Left ventricle myocardium inferior (tissue), 1 donor: ENCODE data around the gene RBM19. TPM values are rescaled to one million over a fixed set of nuclear protein-coding genes. Genes with fewer than 3 reads are reported as not detected.

Experiments
- DNase-seq: peaks from one replicate; pipeline ENCODE4 v3.0.0-alpha.2; 2020
- H3K27ac ChIP-seq: fragments of 200-600 bp; replicated peaks from 2 replicates; pipeline ENCODE4 v1.8.0; 2021
- H3K27me3 ChIP-seq: fragments of 200-600 bp; 2 replicates; pipeline ENCODE4 v1.8.0; 2021; ENCODE audit warnings: low read depth
- H3K36me3 ChIP-seq: fragments of 200-600 bp; 2 replicates; pipeline ENCODE4 v1.8.0; 2021
- H3K4me1 ChIP-seq: fragments of 200-600 bp; 2 replicates; pipeline ENCODE4 v1.8.0; 2021
- H3K4me3 ChIP-seq: fragments of 200-600 bp; 2 replicates; pipeline ENCODE4 v1.8.0; 2021; ENCODE audit warnings: mild to moderate bottlenecking, moderate library complexity
- H3K9me3 ChIP-seq: fragments of 200-600 bp; replicated peaks from 2 replicates; pipeline ENCODE4 v1.8.0; 2021
- intact Hi-C: fragments of 100-400 bp; cut with micrococcal nuclease; formaldehyde crosslinking; loops from one replicate; pipeline ENCODE4 v1.11.0; 2022
- total RNA-seq: library from RNA; stranded (reverse); fragmentation: NEBNext Ultra II Directional; extraction: Animal tissue kit (Norgen Biotek cat#: 25700); gene quantifications from one replicate; pipeline ENCODE4 v1.2.1, GENCODE V29; 2021
- TF ChIP-seq, protein P1 (sequence below): fragments of 200-600 bp; IDR thresholded peaks from 2 replicates; pipeline ENCODE4 v1.8.0; 2021; ENCODE audit warnings: antibody characterized with exemption, mild to moderate bottlenecking, borderline replicate concordance
- donor health status: DM: no; HTN: yes; CAD: no; lungs with severe emphysema.

RBM19 gene
- total RNA-seq, 1 donor from 2014 or later = 18.9 TPM

DNA sequence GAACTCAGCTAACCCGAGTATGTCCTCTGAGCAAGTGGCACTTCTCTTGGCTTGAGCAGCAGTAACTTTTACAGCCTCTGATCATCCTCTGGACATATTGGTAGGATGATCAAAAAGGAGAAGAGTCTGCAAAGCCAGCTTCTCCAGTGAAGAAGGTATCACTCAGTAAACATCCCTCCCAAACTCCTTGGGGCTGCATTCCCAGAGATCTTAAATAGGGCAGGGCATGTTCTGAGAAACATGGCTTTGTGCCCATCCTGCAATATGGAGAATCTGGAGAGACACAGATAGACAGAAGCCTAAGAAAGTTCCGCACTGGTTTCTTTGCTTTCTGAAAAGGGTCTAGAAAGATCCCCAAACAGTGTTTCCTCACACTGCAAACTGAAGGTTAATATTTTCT lies 65.4 kb downstream of the RBM19 start:
- Histone ChIP-seq H3K36me3 (peaks cover 18% of the 10 kb centered on the region), H3K9me3 (no peaks in the 10 kb centered on the region), H3K4me1 (peaks cover 12% of the 10 kb centered on the region), H3K4me3 (no peak overlapping the region), H3K27me3 (no peaks in the 10 kb centered on the region), H3K27ac (no peak overlapping the region)
- no peak for DNase-seq
- intact Hi-C loops = no loop called here
- TF ChIP-seq, protein P1, sequence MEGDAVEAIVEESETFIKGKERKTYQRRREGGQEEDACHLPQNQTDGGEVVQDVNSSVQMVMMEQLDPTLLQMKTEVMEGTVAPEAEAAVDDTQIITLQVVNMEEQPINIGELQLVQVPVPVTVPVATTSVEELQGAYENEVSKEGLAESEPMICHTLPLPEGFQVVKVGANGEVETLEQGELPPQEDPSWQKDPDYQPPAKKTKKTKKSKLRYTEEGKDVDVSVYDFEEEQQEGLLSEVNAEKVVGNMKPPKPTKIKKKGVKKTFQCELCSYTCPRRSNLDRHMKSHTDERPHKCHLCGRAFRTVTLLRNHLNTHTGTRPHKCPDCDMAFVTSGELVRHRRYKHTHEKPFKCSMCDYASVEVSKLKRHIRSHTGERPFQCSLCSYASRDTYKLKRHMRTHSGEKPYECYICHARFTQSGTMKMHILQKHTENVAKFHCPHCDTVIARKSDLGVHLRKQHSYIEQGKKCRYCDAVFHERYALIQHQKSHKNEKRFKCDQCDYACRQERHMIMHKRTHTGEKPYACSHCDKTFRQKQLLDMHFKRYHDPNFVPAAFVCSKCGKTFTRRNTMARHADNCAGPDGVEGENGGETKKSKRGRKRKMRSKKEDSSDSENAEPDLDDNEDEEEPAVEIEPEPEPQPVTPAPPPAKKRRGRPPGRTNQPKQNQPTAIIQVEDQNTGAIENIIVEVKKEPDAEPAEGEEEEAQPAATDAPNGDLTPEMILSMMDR = no peak

DNA sequence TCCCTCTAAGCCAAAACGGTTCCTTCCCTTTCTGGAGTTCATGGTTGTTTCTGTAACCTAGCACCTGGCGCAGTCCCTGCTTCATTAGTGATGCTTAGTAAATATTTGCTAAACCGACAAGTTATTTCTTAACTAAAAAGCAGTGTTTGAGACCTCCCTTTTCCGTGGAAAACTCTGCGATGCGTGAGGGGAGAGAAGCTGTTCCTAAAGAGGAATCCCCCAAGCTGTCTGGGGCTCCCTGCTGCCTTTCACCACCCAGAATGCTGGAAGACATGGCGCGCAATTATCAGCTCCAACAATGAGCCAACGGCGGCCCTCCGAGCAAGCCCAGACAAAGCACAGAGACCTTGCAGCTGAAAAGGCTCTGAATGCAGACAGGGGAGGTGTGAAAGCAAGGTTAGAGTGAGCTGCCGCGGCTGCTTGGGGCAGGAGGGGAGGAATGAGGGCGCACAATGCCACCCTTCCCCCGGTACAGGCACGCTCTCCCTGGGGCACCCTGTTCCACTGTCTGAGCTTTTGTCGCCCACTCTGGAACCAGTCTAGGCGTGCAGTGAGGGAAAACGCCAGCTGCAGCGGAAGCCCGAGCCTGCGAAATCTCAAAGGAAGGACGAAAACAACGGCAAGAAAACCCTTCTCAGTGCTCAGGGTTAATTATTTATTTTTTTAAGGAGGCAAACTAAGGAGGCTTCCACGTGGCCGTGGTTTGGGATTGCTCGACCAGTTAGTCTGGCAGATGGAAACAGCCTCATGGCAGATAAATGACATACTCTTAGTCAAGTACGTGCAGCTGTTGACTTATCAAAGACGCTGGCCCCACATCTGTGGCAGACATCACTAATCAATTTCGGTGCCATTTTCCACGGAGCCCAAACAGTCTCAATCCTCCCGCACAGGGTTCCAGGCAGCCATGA lies 66.3 kb downstream of the RBM19 start:
- peaks cover 14% of the 10 kb centered on the region for H3K4me1 ChIP-seq
- no peaks in the 10 kb centered on the region for H3K9me3 ChIP-seq
- H3K36me3 ChIP-seq = peaks cover 14% of the 10 kb centered on the region
- H3K27me3 ChIP-seq = no peaks in the 10 kb centered on the region
- TF ChIP-seq, protein P1 = no peak
- DNase-seq = no peak
- intact Hi-C loops = no loop called here
- H3K27ac ChIP-seq = no peak overlapping the region
- no peak overlapping the region for H3K4me3 ChIP-seq

DNA sequence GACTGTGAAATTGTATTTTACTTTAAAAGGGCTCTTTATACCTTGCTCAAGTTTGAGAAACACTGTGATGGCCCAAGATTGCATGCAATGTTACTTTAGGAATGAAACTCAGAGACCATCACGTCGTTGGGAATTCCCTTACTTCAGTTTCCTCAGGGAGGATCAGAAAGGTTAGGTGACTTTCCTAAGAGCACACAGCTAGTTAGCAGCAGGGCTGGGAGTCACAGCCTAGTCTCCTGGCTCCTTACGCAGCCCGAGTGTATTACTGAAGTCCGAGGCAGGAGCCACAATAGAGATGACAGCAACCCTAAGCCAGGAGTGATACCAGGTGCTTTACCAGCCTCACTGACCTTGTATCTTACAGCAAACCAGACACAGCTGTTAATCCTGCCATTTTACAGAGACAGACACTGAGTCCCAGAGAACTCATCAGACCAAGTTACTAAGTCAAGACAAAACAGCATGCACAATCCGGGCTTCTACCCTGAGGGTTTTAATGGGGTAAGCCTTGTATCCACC lies 67.0 kb downstream of the RBM19 start:
- Histone ChIP-seq H3K27me3 (no peaks in the 10 kb centered on the region), H3K27ac (no peak overlapping the region), H3K9me3 (no peaks in the 10 kb centered on the region), H3K36me3 (peaks cover 9% of the 10 kb centered on the region), H3K4me1 (peaks cover 17% of the 10 kb centered on the region), H3K4me3 (no peak overlapping the region)
- no peak for DNase-seq
- intact Hi-C loops = no loop called here
- TF ChIP-seq, protein P1 = no peak

DNA sequence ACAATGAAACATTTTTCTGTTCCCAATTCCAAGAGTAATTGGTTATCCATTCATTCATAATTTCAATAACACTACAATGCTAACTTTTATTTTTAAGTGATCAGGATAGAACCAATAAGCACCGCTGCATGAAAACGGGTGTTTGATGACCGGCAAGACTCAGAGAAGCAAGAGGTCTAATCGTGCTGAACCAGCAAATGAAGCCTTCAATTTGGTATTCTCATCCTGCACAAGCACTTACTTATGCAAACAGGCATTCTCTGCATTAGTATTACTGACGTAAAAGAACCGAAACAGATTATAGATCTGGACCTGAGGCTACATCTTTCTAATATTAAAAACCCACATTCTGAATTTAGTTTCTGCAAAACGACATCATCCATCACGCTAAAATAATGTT lies 67.7 kb downstream of the RBM19 start:
- peaks cover 6% of the 10 kb centered on the region for H3K36me3 ChIP-seq
- no peak overlapping the region for H3K27ac ChIP-seq
- H3K4me1 ChIP-seq = peaks cover 17% of the 10 kb centered on the region
- H3K27me3 ChIP-seq = no peaks in the 10 kb centered on the region
- TF ChIP-seq, protein P1 = no peak
- intact Hi-C loops = no loop called here
- no peaks in the 10 kb centered on the region for H3K9me3 ChIP-seq
- no peak overlapping the region for H3K4me3 ChIP-seq
- no peak for DNase-seq

DNA sequence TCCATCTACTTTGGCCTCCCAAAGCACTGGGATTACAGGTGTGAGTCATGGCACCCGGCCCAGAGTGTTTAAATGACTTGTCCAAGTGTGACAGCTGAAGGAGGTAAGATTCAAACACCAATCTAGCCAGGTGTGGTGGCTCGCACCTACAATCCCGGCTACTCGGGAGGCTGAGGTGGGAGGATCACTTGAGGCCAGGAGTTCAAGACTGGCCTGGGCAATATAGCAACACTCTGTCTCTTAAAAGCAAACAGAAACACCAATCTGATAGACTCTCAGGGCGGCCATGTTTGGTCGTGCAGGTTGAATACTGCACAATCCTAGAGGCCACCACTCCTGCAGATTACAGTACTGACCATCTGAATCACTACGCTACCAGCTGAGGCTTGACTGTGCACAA lies 68.7 kb downstream of the RBM19 start:
- H3K4me1 ChIP-seq = peaks cover 17% of the 10 kb centered on the region
- intact Hi-C loops = no loop called here
- TF ChIP-seq, protein P1 = no peak
- no peaks in the 10 kb centered on the region for H3K27me3 ChIP-seq
- H3K9me3 ChIP-seq = no peaks in the 10 kb centered on the region
- H3K36me3 ChIP-seq = peaks cover 6% of the 10 kb centered on the region
- no peak overlapping the region for H3K4me3 ChIP-seq
- no peak for DNase-seq
- H3K27ac ChIP-seq = no peak overlapping the region
